Lung (tissue), 12 donors: ENCODE measurements around the gene CARMIL1. TPM values are rescaled to one million over a fixed set of nuclear protein-coding genes. Genes with fewer than 3 reads are reported as not detected.

Source experiments
- ATAC-seq: fragments of 200-7000 bp; cut with Tn5 transposase; one replicate; pipeline ENCODE4 v1.9.1; 2020; ENCODE audit warnings: moderate number of reproducible peaks; ENCODE audit not compliant: insufficient read depth, low FRiP score
- DNase-seq, 3 donors: peaks; one replicate each; pipeline ENCODE4 v3.0.0-alpha.2; 2013 to 2017
- H3K27ac ChIP-seq, 2 donors: one replicate each; pipeline ENCODE4 v1.5.1; 2013; ENCODE audit warnings: mild to moderate bottlenecking in 2 of 2, moderate library complexity in 2 of 2, control low read depth in 1 of 2, inconsistent platforms in 1 of 2, low read depth in 1 of 2, low read length in 1 of 2
- H3K27me3 ChIP-seq, 3 donors: one replicate each; pipeline ENCODE4 v1.5.1; 2013; ENCODE audit warnings: low read length in 2 of 3; ENCODE audit not compliant: control insufficient read depth in 3 of 3, insufficient read depth in 3 of 3
- H3K36me3 ChIP-seq, 4 donors: one replicate each; pipeline ENCODE4 v1.5.1; 2013; ENCODE audit warnings: low read length in 4 of 4, mild to moderate bottlenecking in 1 of 4, moderate library complexity in 1 of 4; ENCODE audit not compliant: control insufficient read depth in 4 of 4, insufficient read depth in 4 of 4
- H3K4me1 ChIP-seq, 5 donors: one replicate each; pipeline ENCODE4 v1.5.1; 2013; ENCODE audit warnings: low read length in 5 of 5, mild to moderate bottlenecking in 2 of 5, moderate library complexity in 1 of 5; ENCODE audit not compliant: control insufficient read depth in 5 of 5, insufficient read depth in 5 of 5
- H3K4me3 ChIP-seq: one replicate; pipeline ENCODE4 v1.5.1; 2013; ENCODE audit warnings: mild to moderate bottlenecking, control low read depth, moderate library complexity
- H3K9ac ChIP-seq, 2 donors: one replicate each; pipeline ENCODE4 v1.5.1; 2013; ENCODE audit warnings: low read length in 2 of 2, control low read depth in 1 of 2; ENCODE audit not compliant: insufficient read depth in 1 of 2
- H3K9me3 ChIP-seq, 4 donors: one replicate each; pipeline ENCODE4 v1.5.1; 2013; ENCODE audit warnings: low read length in 3 of 4, mild to moderate bottlenecking in 1 of 4, moderate library complexity in 1 of 4; ENCODE audit not compliant: control insufficient read depth in 4 of 4, insufficient read depth in 3 of 4
- WGBS, 2 donors: extraction: QIAGEN DNeasy Blood & Tissue Kit; methylation state at CpG; one replicate each; pipeline ENCODE4 v1.1.7; 2013; 5-methylcytosine and 5-hydroxymethylcytosine counted together
- polyA plus RNA-seq, 2 donors: library from polyadenylated mRNA; stranded (reverse); fragments of 200-250 nt; gene quantifications; one replicate each; pipeline ENCODE4 v1.2.1, GENCODE V29; 2013
- total RNA-seq, 2 donors: library from RNA; depleted of rRNA in 1 of 2; stranded (reverse); fragments of >200 nt in 1 of 2; gene quantifications; one replicate each; pipeline ENCODE4 v1.2.1, GENCODE V29; 2014 to 2021
- TF ChIP-seq, protein P1 (sequence below): IDR thresholded peaks from 2 replicates; pipeline ENCODE4 v1.5.1; 2012; ENCODE audit warnings: mild to moderate bottlenecking; ENCODE audit errors: control extremely low read depth, extremely low read depth
- donor health status: control.
- donor health status: control.
- donor health status: Bipolar disorder and iron deficiency.
- donor health status: healthy.
- donor health status: DM: yes; HTN: yes; CAD: no.

The CARMIL1 gene
- total and polyA plus RNA-seq, 4 donors: 8.0 to 38.3 (median 34.9) TPM

DNA sequence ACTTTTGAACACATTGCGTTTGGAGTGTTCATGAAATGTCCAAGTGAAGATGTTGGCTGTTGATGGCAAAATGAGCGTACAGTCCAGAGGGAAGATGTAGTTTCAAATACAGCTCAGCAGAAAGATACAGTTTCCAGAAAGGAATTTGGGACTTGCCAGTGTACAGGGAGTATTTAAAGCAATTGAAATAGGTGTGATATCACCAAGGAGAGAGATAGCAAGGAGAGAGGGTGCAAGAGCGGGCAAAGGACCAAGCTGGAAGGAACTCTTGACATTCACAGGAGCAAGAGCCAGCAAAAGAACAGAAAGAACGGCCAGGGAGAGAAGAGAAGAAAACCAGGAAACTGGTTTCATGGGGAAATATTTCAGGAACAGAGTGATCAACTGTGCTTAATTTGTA lies 47.8 kb downstream of the CARMIL1 start:
- Histone ChIP-seq H3K4me1 (peaks cover 0 to 57% (median 9%) of the 10 kb centered on the region in 5 donors), H3K27ac (no peak overlapping the region), H3K9ac (no peak overlapping the region), H3K36me3 (no peaks in the 10 kb centered on the region), H3K4me3 (no peak overlapping the region), H3K27me3 (no peaks in the 10 kb centered on the region), H3K9me3 (no peaks in the 10 kb centered on the region)
- TF ChIP-seq, protein P1, sequence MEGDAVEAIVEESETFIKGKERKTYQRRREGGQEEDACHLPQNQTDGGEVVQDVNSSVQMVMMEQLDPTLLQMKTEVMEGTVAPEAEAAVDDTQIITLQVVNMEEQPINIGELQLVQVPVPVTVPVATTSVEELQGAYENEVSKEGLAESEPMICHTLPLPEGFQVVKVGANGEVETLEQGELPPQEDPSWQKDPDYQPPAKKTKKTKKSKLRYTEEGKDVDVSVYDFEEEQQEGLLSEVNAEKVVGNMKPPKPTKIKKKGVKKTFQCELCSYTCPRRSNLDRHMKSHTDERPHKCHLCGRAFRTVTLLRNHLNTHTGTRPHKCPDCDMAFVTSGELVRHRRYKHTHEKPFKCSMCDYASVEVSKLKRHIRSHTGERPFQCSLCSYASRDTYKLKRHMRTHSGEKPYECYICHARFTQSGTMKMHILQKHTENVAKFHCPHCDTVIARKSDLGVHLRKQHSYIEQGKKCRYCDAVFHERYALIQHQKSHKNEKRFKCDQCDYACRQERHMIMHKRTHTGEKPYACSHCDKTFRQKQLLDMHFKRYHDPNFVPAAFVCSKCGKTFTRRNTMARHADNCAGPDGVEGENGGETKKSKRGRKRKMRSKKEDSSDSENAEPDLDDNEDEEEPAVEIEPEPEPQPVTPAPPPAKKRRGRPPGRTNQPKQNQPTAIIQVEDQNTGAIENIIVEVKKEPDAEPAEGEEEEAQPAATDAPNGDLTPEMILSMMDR: no peak
- DNase-seq (no peak), ATAC-seq (no peak)
- 82 to 84% methylated on average over 4 of the region's 4 CpGs for WGBS, 2 donors

DNA sequence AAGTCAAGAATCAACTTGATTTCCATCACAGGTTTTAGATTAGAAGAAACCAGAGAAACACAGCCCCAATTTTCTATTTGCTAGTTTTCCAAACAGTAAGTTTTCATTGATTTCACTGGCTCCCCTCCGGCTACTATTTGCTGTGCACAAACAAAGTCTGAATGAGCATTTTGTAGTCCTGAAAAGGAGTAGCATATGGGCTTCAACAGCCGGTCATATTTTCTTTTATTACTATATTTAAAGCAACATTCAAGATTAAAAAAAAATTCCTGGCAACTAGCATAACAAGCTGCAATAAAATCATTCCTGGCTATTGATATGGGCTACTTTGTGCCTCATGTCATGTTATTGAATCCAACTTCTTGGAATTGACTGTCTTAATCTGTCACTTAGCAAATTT lies 48.3 kb downstream of the CARMIL1 start:
- ATAC-seq: no peak
- 80 to 85% methylated on average over 2 of the region's 2 CpGs for WGBS, 2 donors
- TF ChIP-seq, protein P1: no peak

DNA sequence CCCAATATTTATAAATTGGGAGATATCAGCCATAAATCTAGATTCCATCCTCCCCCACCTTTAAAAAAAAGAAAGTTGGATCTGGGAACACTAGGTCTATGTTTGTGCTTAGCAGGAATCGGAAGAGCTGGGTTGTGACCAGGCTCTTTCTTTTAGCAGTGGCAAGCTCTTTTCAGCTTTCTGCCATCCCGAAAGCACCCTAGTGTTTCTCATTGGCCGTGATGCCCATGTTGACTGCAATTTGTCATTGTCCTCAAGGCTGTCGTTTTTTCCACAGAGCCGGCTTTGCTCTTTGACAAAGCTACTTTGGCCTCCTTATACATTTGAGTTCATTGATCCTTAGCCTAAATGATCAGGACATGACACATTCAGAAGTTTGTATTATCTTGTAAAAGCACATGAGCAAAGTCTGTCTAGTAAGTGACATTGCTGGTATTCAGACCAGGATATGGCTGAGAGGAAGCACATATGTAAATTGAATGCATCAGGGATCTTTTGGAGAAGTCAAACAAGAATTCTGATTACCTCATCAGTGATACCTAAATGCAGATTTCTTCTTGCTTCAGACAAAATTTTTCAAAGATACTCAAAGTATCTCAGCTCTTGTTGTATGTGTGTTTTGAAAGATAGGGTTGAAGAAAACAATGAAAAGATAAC lies 50.1 kb downstream of the CARMIL1 start:
- DNase-seq (no peak), ATAC-seq (no peak)
- WGBS, 2 donors: 83 to 88% methylated on average over 5 of the region's 5 CpGs
- Histone ChIP-seq H3K4me3 (no peak overlapping the region), H3K9me3 (no peaks in the 10 kb centered on the region), H3K27me3 (no peaks in the 10 kb centered on the region), H3K4me1 (peaks cover 0 to 71% (median 12%) of the 10 kb centered on the region in 5 donors), H3K9ac (no peak overlapping the region), H3K27ac (no peak overlapping the region), H3K36me3 (no peaks in the 10 kb centered on the region)
- TF ChIP-seq, protein P1: no peak

More for the DNA sequence above, 48.3 kb downstream of the CARMIL1 start:
- no peaks in the 10 kb centered on the region for H3K9me3 ChIP-seq
- H3K9ac ChIP-seq: no peak overlapping the region
- H3K36me3 ChIP-seq: no peaks in the 10 kb centered on the region
- DNase-seq: no peak
- no peak overlapping the region for H3K4me3 ChIP-seq
- no peak overlapping the region for H3K27ac ChIP-seq
- H3K27me3 ChIP-seq: no peaks in the 10 kb centered on the region
- peaks cover 0 to 62% (median 9%) of the 10 kb centered on the region in 5 donors for H3K4me1 ChIP-seq

DNA sequence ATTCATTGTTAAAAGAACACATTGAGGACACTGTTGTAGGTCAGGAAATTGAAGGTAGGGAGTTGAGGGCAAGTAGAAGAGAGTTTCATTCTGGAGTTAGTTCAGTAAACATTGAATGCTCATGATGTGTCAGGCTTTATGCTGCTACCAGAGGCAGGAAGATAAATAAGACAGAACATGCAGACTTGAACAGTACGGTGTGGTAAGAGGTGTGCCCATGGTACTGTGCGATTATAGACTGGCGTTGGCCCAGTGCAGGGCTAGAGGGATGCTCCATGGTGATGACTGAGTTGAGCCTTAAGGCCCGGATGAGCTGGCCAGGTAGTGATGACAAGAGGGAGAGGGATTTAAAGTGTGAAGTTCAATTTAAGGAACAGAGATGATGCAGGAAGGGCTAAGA lies 50.8 kb downstream of the CARMIL1 start:
- no peaks in the 10 kb centered on the region for H3K27me3 ChIP-seq
- no peaks in the 10 kb centered on the region for H3K36me3 ChIP-seq
- 92 to 97% methylated on average over 4 of the region's 4 CpGs for WGBS, 2 donors
- TF ChIP-seq, protein P1: no peak
- no peak for DNase-seq
- peaks cover 0 to 69% (median 12%) of the 10 kb centered on the region in 5 donors for H3K4me1 ChIP-seq
- no peak overlapping the region for H3K4me3 ChIP-seq
- ATAC-seq: no peak
- no peak overlapping the region for H3K9ac ChIP-seq
- no peaks in the 10 kb centered on the region for H3K9me3 ChIP-seq
- H3K27ac ChIP-seq: no peak overlapping the region
